H54 (cell line): ENCODE data around the gene TGFA.
A peak's percentile ranks its signal among the peaks of the same experiment; 100 is the strongest.

Source experiments
- DNase-seq: peaks from one replicate; pipeline ENCODE4 v3.0.0; 2011; ENCODE audit warnings: low spot score, mixed read lengths; ENCODE audit not compliant: insufficient read length
- FAIRE-seq: peaks from 3 replicates; lab custom pipeline; 2011; peaks lifted over from hg19 to GRCh38; lab: Jason Lieb, UNC
- POLR2A ChIP-seq: IDR thresholded peaks from 2 replicates; pipeline ENCODE4 v1.6.1; 2011; ENCODE audit warnings: low read depth, mild to moderate bottlenecking, low read length

The TGFA gene

DNA sequence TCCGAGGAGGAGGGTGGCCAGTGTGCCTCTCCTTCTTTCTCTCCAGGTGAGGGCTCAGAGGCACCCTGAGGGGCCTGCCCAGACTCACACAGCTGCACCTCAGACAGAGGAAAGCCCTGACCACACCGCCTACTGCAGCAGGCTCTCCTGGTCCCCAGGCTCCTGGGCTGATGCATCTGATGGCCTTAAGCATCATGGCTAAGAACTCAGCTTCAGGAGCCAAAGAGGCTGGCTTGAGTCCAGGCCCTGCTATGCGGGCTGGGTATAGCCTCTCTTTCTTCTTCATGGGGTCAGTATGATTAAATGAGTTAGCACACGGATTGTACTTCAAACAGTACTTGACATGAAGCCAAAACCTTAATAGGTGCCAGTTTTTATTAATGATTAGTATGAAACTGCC is 89.6 kb downstream of the TGFA start:
- FAIRE-seq (no peak), DNase-seq (no peak)
- TF ChIP-seq POLR2A = no peak

DNA sequence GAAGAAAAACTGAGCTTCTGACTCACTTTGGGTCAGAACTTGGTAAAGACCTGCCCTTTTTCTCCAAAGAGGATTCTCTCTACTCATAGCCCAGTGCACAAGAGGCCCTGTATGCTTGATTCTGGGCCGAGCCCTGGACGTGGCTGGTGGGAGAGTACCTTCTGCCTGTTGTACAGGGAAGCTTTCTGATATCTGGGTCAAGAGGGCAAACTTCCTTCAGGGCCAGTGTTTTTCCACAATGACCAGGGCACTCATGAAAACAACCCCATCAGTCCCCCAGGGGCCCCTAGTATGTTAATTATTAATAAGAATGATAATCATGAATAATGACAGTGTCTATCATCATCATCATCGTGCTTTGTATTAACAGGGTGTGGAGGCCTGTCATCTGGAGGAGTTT is 90.0 kb downstream of the TGFA start:
- TF ChIP-seq POLR2A = no peak
- FAIRE-seq (no peak), DNase-seq (no peak)

DNA sequence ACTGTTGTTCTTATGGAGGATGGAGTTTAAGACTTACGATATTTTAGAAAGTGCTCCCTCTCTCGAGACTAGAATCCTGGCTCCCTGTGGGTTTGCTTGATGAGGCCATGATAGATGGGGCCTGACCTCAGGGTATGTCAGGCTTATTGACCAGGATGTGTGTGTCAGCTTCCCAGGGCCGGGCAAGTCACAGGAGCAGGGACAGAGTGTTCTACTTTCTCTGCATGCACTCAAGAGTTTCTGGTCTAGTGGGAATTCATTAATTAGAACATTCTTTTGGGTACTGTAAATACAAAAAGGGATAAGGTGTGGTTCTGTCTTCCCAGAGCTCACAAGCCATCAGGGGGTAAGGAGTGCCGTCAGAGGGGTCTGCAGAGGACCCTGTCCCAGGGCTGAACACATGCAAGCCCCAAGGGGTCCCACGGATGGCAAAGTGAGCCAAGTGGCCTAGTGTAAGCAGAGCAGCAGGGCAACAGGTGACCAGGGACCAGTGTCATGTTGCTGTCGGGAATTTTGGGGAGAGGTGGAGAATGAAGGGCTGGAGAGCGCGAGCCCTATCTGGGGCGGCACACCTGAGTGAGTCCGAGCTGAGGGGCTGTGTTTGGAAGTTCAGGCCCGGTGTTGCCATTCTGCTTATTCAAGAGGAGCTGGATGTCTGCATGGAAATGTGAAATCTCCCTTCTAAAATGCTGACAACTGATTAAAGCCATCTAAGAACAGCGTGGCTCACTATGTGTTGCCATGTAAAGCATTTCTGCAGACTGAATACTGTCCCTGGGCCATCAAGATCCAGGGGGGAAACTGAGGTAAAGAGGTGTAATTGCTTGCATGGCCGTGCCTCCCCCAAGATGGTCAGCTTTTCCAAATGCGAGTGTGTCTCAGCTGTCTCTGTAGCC is 91.4 kb downstream of the TGFA start:
- no peak for TF ChIP-seq POLR2A
- DNase-seq = no peak
- FAIRE-seq = no peak

DNA sequence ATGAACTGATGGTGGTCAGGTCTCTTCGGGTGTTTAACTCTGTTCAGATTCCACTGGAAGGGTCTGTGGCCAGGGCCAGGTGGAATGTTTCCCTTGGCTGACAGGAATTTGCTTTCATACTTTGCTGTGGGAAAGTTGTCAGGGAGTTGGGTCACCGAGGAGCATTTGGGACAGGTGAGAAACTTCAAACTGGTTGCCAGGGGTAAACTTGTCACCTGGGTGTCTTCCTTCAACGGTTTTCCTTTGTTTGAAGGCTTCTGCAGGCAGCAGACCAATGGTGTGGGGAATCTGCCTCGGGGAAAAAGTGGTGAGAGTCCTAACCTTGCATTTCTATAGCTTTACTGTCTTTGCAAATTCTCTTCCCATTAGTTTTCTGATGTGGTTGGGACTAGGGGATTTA is 92.2 kb downstream of the TGFA start:
- TF ChIP-seq POLR2A = no peak
- FAIRE-seq = no peak
- no peak for DNase-seq

- FAIRE-seq = no peak
- no peak for DNase-seq
- no peak for TF ChIP-seq POLR2A
These were observed 93.3 kb downstream of the TGFA start for GRCh38 chr2:70460333-70460732.

DNA sequence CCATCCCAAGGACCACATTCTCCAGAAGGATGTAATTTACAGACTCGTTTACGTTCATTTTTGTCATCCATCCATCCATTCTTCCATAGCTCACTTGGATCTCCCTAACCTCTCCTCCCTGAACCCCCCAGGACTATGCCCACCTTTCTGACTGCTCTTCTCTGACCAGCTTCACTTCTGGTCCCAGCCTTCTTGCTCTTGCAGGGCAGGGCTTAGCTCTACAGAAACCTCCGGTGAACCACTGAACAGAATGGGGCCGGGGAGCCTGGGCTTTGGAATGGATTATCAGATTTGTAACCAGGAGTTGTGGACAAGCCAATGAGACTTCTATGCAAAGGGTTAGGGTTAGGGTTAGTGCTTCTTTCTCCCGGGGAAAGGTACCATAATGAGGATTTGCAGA is 95.0 kb downstream of the TGFA start:
- DNase-seq (no peak), FAIRE-seq (no peak)
- no peak for TF ChIP-seq POLR2A

DNA sequence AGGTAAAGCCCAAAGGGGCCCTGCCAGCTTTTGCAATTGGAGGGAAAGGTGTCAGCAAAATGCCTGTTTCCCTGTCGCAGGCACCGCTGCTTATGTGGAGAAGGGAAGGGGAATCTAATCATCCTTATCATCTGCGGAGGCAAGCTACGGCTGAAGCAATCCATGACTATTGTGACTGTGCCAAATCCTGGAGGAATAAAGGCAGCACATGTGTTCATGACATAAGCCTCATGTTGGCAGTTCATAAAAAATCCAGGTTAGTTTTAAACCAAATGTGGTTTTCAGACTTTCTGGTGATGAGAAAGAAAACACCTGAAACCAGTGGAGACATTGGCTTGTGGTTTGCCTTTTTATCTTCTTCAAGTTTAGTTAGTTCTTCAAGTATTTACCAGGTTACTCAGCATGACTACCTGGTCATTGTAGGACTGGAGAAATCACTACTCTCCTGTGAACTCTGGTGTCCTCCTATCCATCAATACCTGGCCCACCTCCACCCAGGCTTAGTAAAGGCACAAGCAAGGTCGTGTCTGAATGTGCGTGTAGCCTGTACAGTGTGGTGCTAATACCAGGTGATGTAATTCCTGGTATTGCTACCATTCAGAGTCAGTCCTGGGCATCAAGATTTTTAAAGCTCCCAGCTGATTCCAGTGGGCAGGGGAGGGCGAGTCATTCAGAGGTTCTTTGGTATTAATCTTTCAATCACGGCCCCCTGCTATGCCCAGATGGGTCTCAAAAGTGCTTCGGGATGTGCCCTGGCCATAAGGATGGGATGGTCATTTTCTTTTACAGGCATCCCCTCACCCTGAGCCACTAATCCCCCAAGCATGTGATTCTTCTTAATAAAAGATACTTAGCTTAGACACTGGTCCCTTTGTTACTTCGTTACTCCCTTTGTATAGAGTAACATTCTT is 96.8 kb downstream of the TGFA start:
- FAIRE-seq = no peak

DNA sequence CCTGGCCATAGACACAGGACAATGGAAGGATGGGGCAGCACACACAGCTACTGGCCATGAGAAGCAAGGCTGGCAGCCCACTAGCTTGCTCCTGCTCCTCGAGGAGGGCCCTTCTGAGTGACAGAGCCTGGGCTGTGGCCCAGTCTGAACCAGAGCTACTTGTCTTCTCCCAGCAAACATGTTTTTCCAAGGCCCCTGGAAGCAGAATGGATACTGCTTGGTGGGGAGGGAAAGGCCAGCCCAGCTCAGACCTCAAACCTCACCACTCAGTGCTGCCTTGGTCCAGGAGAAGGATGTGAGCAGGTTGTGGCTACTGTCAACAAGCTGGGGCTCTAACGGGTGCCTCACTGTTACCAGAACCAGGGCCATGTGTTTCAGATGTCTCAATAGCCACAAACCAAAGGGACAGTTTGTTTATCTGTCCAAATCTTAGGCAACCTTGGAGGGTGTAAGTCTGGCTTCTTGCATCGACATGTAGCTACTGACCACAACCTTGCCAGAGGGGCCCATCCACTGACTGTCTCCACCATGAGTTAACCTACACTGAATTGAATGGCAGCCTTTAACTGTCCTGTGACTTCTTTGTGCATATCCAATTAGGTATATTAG is 98.6 kb downstream of the TGFA start:
- no peak for FAIRE-seq
- TF ChIP-seq POLR2A = no peak
- DNase-seq = no peak

More for the DNA sequence above, 96.8 kb downstream of the TGFA start:
- no peak for TF ChIP-seq POLR2A
- no peak for DNase-seq

- FAIRE-seq (no peak), DNase-seq (no peak)
- TF ChIP-seq POLR2A = no peak
These were observed 102.9 kb downstream of the TGFA start for GRCh38 chr2:70450641-70451250.

DNA sequence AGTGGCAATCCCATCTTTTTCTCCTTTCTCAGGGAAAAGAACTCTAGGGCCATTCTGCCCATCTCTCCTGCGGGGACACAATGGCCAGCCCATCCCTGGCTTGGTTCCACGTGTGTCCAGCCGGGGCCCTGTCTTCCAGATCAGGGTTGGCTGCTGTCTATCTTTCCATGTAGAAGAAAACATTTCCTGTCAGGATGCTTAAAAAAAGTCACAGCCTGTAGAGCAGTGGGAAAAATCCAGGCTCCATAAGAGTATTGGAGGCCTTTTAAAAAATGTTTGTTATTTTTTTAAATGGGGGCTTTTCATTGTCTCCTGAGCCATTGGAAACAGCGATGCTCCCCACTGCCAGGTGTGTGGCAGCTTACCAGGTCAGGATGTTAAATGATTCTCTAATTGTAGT is 105.6 kb downstream of the TGFA start:
- no peak for TF ChIP-seq POLR2A
- DNase-seq (no peak), FAIRE-seq (no peak)

- TF ChIP-seq POLR2A = no peak
- no peak for DNase-seq
- no peak for FAIRE-seq
These were observed 109.9 kb downstream of the TGFA start for GRCh38 chr2:70443726-70444125.

GRCh38 chr2:70443078-70443465 is 110.6 kb downstream of the TGFA start:
- no peak for FAIRE-seq
- DNase-seq = no peak
- no peak for TF ChIP-seq POLR2A

DNA sequence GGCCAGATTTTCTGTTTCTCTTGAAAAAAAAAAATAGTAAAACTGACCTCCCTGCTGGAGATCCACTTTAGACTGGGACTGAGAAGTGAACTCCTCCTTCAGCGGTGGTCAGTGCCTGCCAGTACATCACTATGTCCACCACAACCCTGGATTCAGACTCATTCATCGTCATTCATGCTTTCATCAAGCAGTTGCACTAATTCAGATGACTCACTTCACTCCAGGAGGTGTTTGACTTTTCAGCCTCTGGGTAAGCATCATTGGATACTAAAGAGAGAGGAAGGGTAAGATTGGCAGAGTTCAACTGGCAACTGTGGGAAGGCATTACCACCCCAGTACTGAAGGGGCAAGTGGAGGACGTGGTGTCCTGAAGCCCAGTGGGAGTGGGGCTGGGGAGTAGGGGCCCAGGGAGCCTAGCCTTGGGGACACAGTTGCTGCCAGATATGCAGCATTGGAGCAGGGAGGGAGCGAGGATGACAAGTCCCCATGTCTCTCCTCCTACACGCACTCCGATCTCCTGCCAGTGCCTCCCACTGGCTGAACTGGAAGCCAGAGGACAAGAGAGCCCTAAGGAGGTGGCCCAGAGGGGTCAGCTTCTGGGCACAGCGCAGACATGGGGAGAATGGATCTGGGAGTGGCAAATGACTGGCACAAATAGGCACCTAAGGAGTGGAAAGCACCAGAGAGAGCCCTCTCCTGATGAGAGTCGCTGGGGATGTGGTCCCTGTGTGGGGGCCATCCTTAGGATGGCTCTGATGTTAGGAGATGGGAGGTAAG is 111.1 kb downstream of the TGFA start:
- peak; percentile 69 for DNase-seq
- peak; percentile 97 for FAIRE-seq

More for the DNA sequence above, 111.1 kb downstream of the TGFA start:
- no peak for TF ChIP-seq POLR2A
